Activated naive CD8-positive, alpha-beta T cell treated with anti-CD3 and anti-CD28 coated beads for 36 hours (primary cell): ENCODE results near the gene FBLN2. TPM values are rescaled to one million over a fixed set of nuclear protein-coding genes. Genes with fewer than 3 reads are reported as not detected.

Source experiments
- DNase-seq: peaks from one replicate; pipeline ENCODE4 v3.0.0; 2021
- H3K27ac Mint-ChIP-seq: one replicate; pipeline ENCODE4 v1.8.0; 2022; ENCODE audit warnings: mild to moderate bottlenecking, moderate library complexity, mixed read lengths
- H3K27me3 Mint-ChIP-seq: one replicate; pipeline ENCODE4 v1.8.0; 2022; ENCODE audit warnings: mild to moderate bottlenecking, mixed read lengths
- H3K36me3 Mint-ChIP-seq: one replicate; pipeline ENCODE4 v1.8.0; 2021; ENCODE audit warnings: mild to moderate bottlenecking, mixed read lengths
- H3K4me1 Mint-ChIP-seq: one replicate; pipeline ENCODE4 v1.8.0; 2021; ENCODE audit warnings: mixed read lengths
- H3K4me3 Mint-ChIP-seq: one replicate; pipeline ENCODE4 v1.8.0; 2022; ENCODE audit warnings: mild to moderate bottlenecking, moderate library complexity, mixed read lengths
- H3K9me3 Mint-ChIP-seq: one replicate; pipeline ENCODE4 v1.8.0; 2022; ENCODE audit warnings: mixed read lengths
- total RNA-seq, 2 experiments: library from RNA; stranded (reverse); gene quantifications; one replicate each; pipeline ENCODE4 v1.2.3, GENCODE V29; 2021

Gene FBLN2
- total RNA-seq, 2 experiments from 2014 or later, result 1.9 to 3.1 TPM

- Mint-ChIP-seq H3K4me1 (no peaks in the 10 kb centered on the region), H3K27me3 (no peaks in the 10 kb centered on the region), H3K36me3 (peaks cover 1% of the 10 kb centered on the region), H3K27ac (no peak overlapping the region), H3K9me3 (no peaks in the 10 kb centered on the region), H3K4me3 (no peak overlapping the region)
- no peak for DNase-seq
Measured at GRCh38 chr3:13598201-13598600, 49.3 kb downstream of the FBLN2 start.

- DNase-seq, result no peak
- H3K27ac Mint-ChIP-seq, result no peak overlapping the region
- no peaks in the 10 kb centered on the region for H3K4me1 Mint-ChIP-seq
- no peak overlapping the region for H3K4me3 Mint-ChIP-seq
- no peaks in the 10 kb centered on the region for H3K27me3 Mint-ChIP-seq
- no peaks in the 10 kb centered on the region for H3K9me3 Mint-ChIP-seq
- H3K36me3 Mint-ChIP-seq, result peaks cover 1% of the 10 kb centered on the region
Measured at GRCh38 chr3:13598926-13599886, 50.3 kb downstream of the FBLN2 start.

GRCh38 chr3:13599887-13600450 is 51.0 kb downstream of the FBLN2 start:
- Mint-ChIP-seq H3K27me3 (no peaks in the 10 kb centered on the region), H3K36me3 (peaks cover 1% of the 10 kb centered on the region), H3K9me3 (no peaks in the 10 kb centered on the region), H3K4me1 (no peaks in the 10 kb centered on the region), H3K4me3 (no peak overlapping the region), H3K27ac (no peak overlapping the region)
- DNase-seq, result no peak

- no peak overlapping the region for H3K4me3 Mint-ChIP-seq
- peaks cover 1% of the 10 kb centered on the region for H3K36me3 Mint-ChIP-seq
- no peaks in the 10 kb centered on the region for H3K27me3 Mint-ChIP-seq
- H3K9me3 Mint-ChIP-seq, result no peaks in the 10 kb centered on the region
- no peaks in the 10 kb centered on the region for H3K4me1 Mint-ChIP-seq
- no peak for DNase-seq
- H3K27ac Mint-ChIP-seq, result no peak overlapping the region
Measured at GRCh38 chr3:13600950-13601691, 52.2 kb downstream of the FBLN2 start.

GRCh38 chr3:13601692-13602080 is 52.8 kb downstream of the FBLN2 start:
- Mint-ChIP-seq H3K4me1 (no peaks in the 10 kb centered on the region), H3K4me3 (no peak overlapping the region), H3K9me3 (no peaks in the 10 kb centered on the region), H3K27me3 (no peaks in the 10 kb centered on the region), H3K27ac (no peak overlapping the region), H3K36me3 (peaks cover 1% of the 10 kb centered on the region)
- no peak for DNase-seq

- Mint-ChIP-seq H3K4me1 (no peaks in the 10 kb centered on the region), H3K36me3 (peaks cover 1% of the 10 kb centered on the region), H3K4me3 (no peak overlapping the region), H3K27ac (no peak overlapping the region), H3K9me3 (no peaks in the 10 kb centered on the region), H3K27me3 (no peaks in the 10 kb centered on the region)
- no peak for DNase-seq
Measured at GRCh38 chr3:13605555-13605954, 56.6 kb downstream of the FBLN2 start.

- Mint-ChIP-seq H3K4me1 (no peaks in the 10 kb centered on the region), H3K36me3 (no peaks in the 10 kb centered on the region), H3K4me3 (no peak overlapping the region), H3K27me3 (no peaks in the 10 kb centered on the region), H3K9me3 (no peaks in the 10 kb centered on the region), H3K27ac (no peak overlapping the region)
- DNase-seq, result no peak
Measured at GRCh38 chr3:13607821-13608597, 59.1 kb downstream of the FBLN2 start.

- no peaks in the 10 kb centered on the region for H3K27me3 Mint-ChIP-seq
- H3K36me3 Mint-ChIP-seq, result no peaks in the 10 kb centered on the region
- no peak overlapping the region for H3K27ac Mint-ChIP-seq
- no peak for DNase-seq
- no peak overlapping the region for H3K4me3 Mint-ChIP-seq
- no peaks in the 10 kb centered on the region for H3K9me3 Mint-ChIP-seq
- H3K4me1 Mint-ChIP-seq, result no peaks in the 10 kb centered on the region
Measured at GRCh38 chr3:13608969-13609725, 60.2 kb downstream of the FBLN2 start.

GRCh38 chr3:13610006-13610570 is 61.2 kb downstream of the FBLN2 start:
- Mint-ChIP-seq H3K9me3 (no peaks in the 10 kb centered on the region), H3K4me3 (no peak overlapping the region), H3K27ac (no peak overlapping the region), H3K27me3 (no peaks in the 10 kb centered on the region), H3K4me1 (no peaks in the 10 kb centered on the region), H3K36me3 (no peaks in the 10 kb centered on the region)
- DNase-seq, result no peak

- Mint-ChIP-seq H3K27ac (no peak overlapping the region), H3K9me3 (no peaks in the 10 kb centered on the region), H3K36me3 (no peaks in the 10 kb centered on the region), H3K27me3 (no peaks in the 10 kb centered on the region), H3K4me1 (no peaks in the 10 kb centered on the region), H3K4me3 (no peak overlapping the region)
- DNase-seq, result no peak
Measured at GRCh38 chr3:13611221-13611620, 62.3 kb downstream of the FBLN2 start.

- Mint-ChIP-seq H3K4me3 (no peak overlapping the region), H3K9me3 (no peaks in the 10 kb centered on the region), H3K27ac (no peak overlapping the region), H3K36me3 (no peaks in the 10 kb centered on the region), H3K27me3 (no peaks in the 10 kb centered on the region), H3K4me1 (no peaks in the 10 kb centered on the region)
- no peak for DNase-seq
Measured at GRCh38 chr3:13612829-13613228, 63.9 kb downstream of the FBLN2 start.

GRCh38 chr3:13613343-13614190 is 64.6 kb downstream of the FBLN2 start:
- Mint-ChIP-seq H3K36me3 (no peaks in the 10 kb centered on the region), H3K4me1 (no peaks in the 10 kb centered on the region), H3K9me3 (no peaks in the 10 kb centered on the region), H3K27me3 (no peaks in the 10 kb centered on the region), H3K27ac (no peak overlapping the region), H3K4me3 (no peak overlapping the region)
- DNase-seq, result no peak

GRCh38 chr3:13614607-13615006 is 65.7 kb downstream of the FBLN2 start:
- no peaks in the 10 kb centered on the region for H3K9me3 Mint-ChIP-seq
- DNase-seq, result no peak
- H3K36me3 Mint-ChIP-seq, result no peaks in the 10 kb centered on the region
- no peak overlapping the region for H3K4me3 Mint-ChIP-seq
- H3K27me3 Mint-ChIP-seq, result no peaks in the 10 kb centered on the region
- H3K27ac Mint-ChIP-seq, result no peak overlapping the region
- H3K4me1 Mint-ChIP-seq, result no peaks in the 10 kb centered on the region
